HG02938 (cell line): Measurements from ENCODE around the gene SBDS.
"Not testable (repeated sequence)": the region's sequence is repeated elsewhere in the genome, so short reads cannot be mapped to it uniquely, and the experiment has no call there.

Experiments used
- ATAC-seq: cut with Tn5 transposase; IDR thresholded peaks from one replicate; pipeline ENCODE4 v1.9.1; 2021; ENCODE audit warnings: mild to moderate bottlenecking, moderate library complexity; ENCODE audit not compliant: unreplicated experiment

Gene SBDS

GRCh38 chr7:66995050-66995776 lies at the start of gene SBDS:
Gene SBDS (minus strand): TSS chr7:66995586. CDS start chr7:66995417, 169 bp downstream.
- peak; percentile 51 for ATAC-seq

- not testable (repeated sequence) for ATAC-seq
These were observed 48.2 kb upstream of the SBDS start for GRCh38 chr7:67043559-67043930.

GRCh38 chr7:67042781-67043558 lies 47.6 kb upstream of the SBDS start:
- not testable (repeated sequence) for ATAC-seq

GRCh38 chr7:67040832-67041231 lies 45.4 kb upstream of the SBDS start:
- ATAC-seq: not testable (repeated sequence)

- ATAC-seq: not testable (repeated sequence)
These were observed 41.3 kb upstream of the SBDS start for GRCh38 chr7:67036432-67037395.

- no peak for ATAC-seq
These were observed 37.9 kb upstream of the SBDS start for GRCh38 chr7:67033251-67033650.

- not testable (repeated sequence) for ATAC-seq
These were observed 36.3 kb upstream of the SBDS start for GRCh38 chr7:67031685-67032084.

GRCh38 chr7:67025459-67025858 lies 30.1 kb upstream of the SBDS start:
- ATAC-seq: not testable (repeated sequence)

GRCh38 chr7:67022511-67022910 lies 27.1 kb upstream of the SBDS start:
- no peak for ATAC-seq

- ATAC-seq: no peak
These were observed 25.9 kb upstream of the SBDS start for GRCh38 chr7:67021260-67021659.

GRCh38 chr7:67019562-67020390 lies 24.4 kb upstream of the SBDS start:
- no peak for ATAC-seq

GRCh38 chr7:67018940-67019339 lies 23.6 kb upstream of the SBDS start:
- no peak for ATAC-seq

GRCh38 chr7:67017971-67018370 lies 22.6 kb upstream of the SBDS start:
- not testable (repeated sequence) for ATAC-seq

- not testable (repeated sequence) for ATAC-seq
These were observed 18.8 kb upstream of the SBDS start for GRCh38 chr7:67014076-67014622.

GRCh38 chr7:67009677-67010076 lies 14.3 kb upstream of the SBDS start:
- not testable (repeated sequence) for ATAC-seq

GRCh38 chr7:67008260-67008659 lies 12.9 kb upstream of the SBDS start:
- no peak for ATAC-seq

- ATAC-seq: no peak
These were observed 11.6 kb upstream of the SBDS start for GRCh38 chr7:67006965-67007364.

GRCh38 chr7:67004145-67004544 lies 8.8 kb upstream of the SBDS start:
- ATAC-seq: not testable (repeated sequence)

- ATAC-seq: not testable (repeated sequence)
These were observed 5.3 kb upstream of the SBDS start for GRCh38 chr7:67000601-67001258.
